Measurements from ENCODE around the gene F5.

The F5 gene

GRCh38 chr1:169624912-169625311, 38.6 kb upstream of the F5 start:
- CTCF ChIA-PET, result no interaction called here
- DNase-seq (ENCODE audit: extremely low spot score), result no peak
- POLR2A ChIA-PET, result no interaction called here
- no peak for TF ChIP-seq FOXK2 (IDR thresholded peaks at IDR 0.05)
- no peak for TF ChIP-seq LEF1 (IDR thresholded peaks at IDR 0.05; ENCODE audit: borderline replicate concordance)
- no peak for TF ChIP-seq CTBP1 (IDR thresholded peaks at IDR 0.05; ENCODE audit: borderline replicate concordance)
- TF ChIP-seq NFRKB (IDR thresholded peaks at IDR 0.05), result no peak
- TF ChIP-seq ARNT (IDR thresholded peaks at IDR 0.05), result no peak
- TF ChIP-seq HDGF (IDR thresholded peaks at IDR 0.05; ENCODE audit: borderline replicate concordance), result no peak
- TF ChIP-seq L3MBTL2 (conservative IDR thresholded peaks at IDR 0.05), result no peak
- TF ChIP-seq SUZ12 (IDR thresholded peaks at IDR 0.05), result no peak
- no peak for TF ChIP-seq ZNF384 (IDR thresholded peaks at IDR 0.05)
- no peak for TF ChIP-seq SP1 (IDR thresholded peaks at IDR 0.05)
- TF ChIP-seq FOXA1 (IDR thresholded peaks at IDR 0.05), result no peak
- no peak for TF ChIP-seq TARDBP (IDR thresholded peaks at IDR 0.05)
- TF ChIP-seq PKNOX1 (IDR thresholded peaks at IDR 0.05), result no peak
- no peak for TF ChIP-seq BHLHE40 (IDR thresholded peaks at IDR 0.05; ENCODE audit: borderline replicate concordance)
- TF ChIP-seq ELF4 (IDR thresholded peaks at IDR 0.05), result no peak
- TF ChIP-seq FOXM1 (IDR thresholded peaks at IDR 0.05; ENCODE audit: borderline replicate concordance), result no peak

GRCh38 chr1:169624122-169624521, 37.8 kb upstream of the F5 start:
- CTCF ChIA-PET, result no interaction called here
- POLR2A ChIA-PET, result no interaction called here
- no peak for DNase-seq (ENCODE audit: extremely low spot score)
- TF ChIP-seq PKNOX1 (IDR thresholded peaks at IDR 0.05) (no peak), ARNT (IDR thresholded peaks at IDR 0.05) (no peak), LEF1 (IDR thresholded peaks at IDR 0.05; ENCODE audit: borderline replicate concordance) (no peak), FOXA1 (IDR thresholded peaks at IDR 0.05) (no peak)

GRCh38 chr1:169623132-169623926, 37.0 kb upstream of the F5 start:
- no peak for DNase-seq (ENCODE audit: extremely low spot score)
- no peak for TF ChIP-seq LEF1 (IDR thresholded peaks at IDR 0.05; ENCODE audit: borderline replicate concordance)
- POLR2A ChIA-PET, result no interaction called here
- CTCF ChIA-PET, result no interaction called here

- POLR2A ChIA-PET, result no interaction called here
- TF ChIP-seq SUZ12 (IDR thresholded peaks at IDR 0.05), result no peak
- no peak for TF ChIP-seq ARNT (IDR thresholded peaks at IDR 0.05)
- TF ChIP-seq HDGF (IDR thresholded peaks at IDR 0.05; ENCODE audit: borderline replicate concordance), result no peak
- TF ChIP-seq NFRKB (IDR thresholded peaks at IDR 0.05), result no peak
- TF ChIP-seq TARDBP (IDR thresholded peaks at IDR 0.05), result no peak
- no peak for TF ChIP-seq FOXK2 (IDR thresholded peaks at IDR 0.05)
- no peak for TF ChIP-seq SP1 (IDR thresholded peaks at IDR 0.05)
- no peak for TF ChIP-seq FOXA1 (IDR thresholded peaks at IDR 0.05)
- no peak for TF ChIP-seq FOXM1 (IDR thresholded peaks at IDR 0.05; ENCODE audit: borderline replicate concordance)
- no peak for TF ChIP-seq ELF4 (IDR thresholded peaks at IDR 0.05)
- TF ChIP-seq PKNOX1 (IDR thresholded peaks at IDR 0.05), result no peak
- TF ChIP-seq L3MBTL2 (conservative IDR thresholded peaks at IDR 0.05), result no peak
- no peak for TF ChIP-seq CTBP1 (IDR thresholded peaks at IDR 0.05; ENCODE audit: borderline replicate concordance)
- no peak for TF ChIP-seq BHLHE40 (IDR thresholded peaks at IDR 0.05; ENCODE audit: borderline replicate concordance)
- TF ChIP-seq LEF1 (IDR thresholded peaks at IDR 0.05; ENCODE audit: borderline replicate concordance), result no peak
- DNase-seq (ENCODE audit: extremely low spot score), result no peak
- CTCF ChIA-PET, result no interaction called here
Observed at GRCh38 chr1:169620565-169620964, 34.3 kb upstream of the F5 start.

- POLR2A ChIA-PET, result no interaction called here
- TF ChIP-seq LEF1 (IDR thresholded peaks at IDR 0.05; ENCODE audit: borderline replicate concordance) (no peak), ELF4 (IDR thresholded peaks at IDR 0.05) (no peak), TARDBP (IDR thresholded peaks at IDR 0.05) (no peak), CTBP1 (IDR thresholded peaks at IDR 0.05; ENCODE audit: borderline replicate concordance) (no peak), L3MBTL2 (conservative IDR thresholded peaks at IDR 0.05) (no peak), FOXK2 (IDR thresholded peaks at IDR 0.05) (no peak), NFRKB (IDR thresholded peaks at IDR 0.05) (no peak), HDGF (IDR thresholded peaks at IDR 0.05; ENCODE audit: borderline replicate concordance) (no peak), FOXM1 (IDR thresholded peaks at IDR 0.05; ENCODE audit: borderline replicate concordance) (no peak), FOXA1 (IDR thresholded peaks at IDR 0.05) (no peak), ARNT (IDR thresholded peaks at IDR 0.05) (no peak), SP1 (IDR thresholded peaks at IDR 0.05) (no peak), PKNOX1 (IDR thresholded peaks at IDR 0.05) (no peak), SUZ12 (IDR thresholded peaks at IDR 0.05) (no peak), BHLHE40 (IDR thresholded peaks at IDR 0.05; ENCODE audit: borderline replicate concordance) (no peak), ZNF384 (IDR thresholded peaks at IDR 0.05) (no peak)
- DNase-seq (ENCODE audit: extremely low spot score), result no peak
- CTCF ChIA-PET, result no interaction called here
Observed at GRCh38 chr1:169618367-169618766, 32.1 kb upstream of the F5 start.

GRCh38 chr1:169615803-169616202, 29.5 kb upstream of the F5 start:
- POLR2A ChIA-PET, result interaction anchor here (1.2 kb wide), 1 partner anchor 179 kb away, joined by 3 read pairs; the partner anchor contains the start of gene METTL18
- DNase-seq (ENCODE audit: extremely low spot score), result no peak
- CTCF ChIA-PET, result interaction anchor here (0.6 kb wide), 1 partner anchor 273 kb away, joined by 3 read pairs; no protein-coding TSS in a partner anchor
- TF ChIP-seq BHLHE40 (IDR thresholded peaks at IDR 0.05; ENCODE audit: borderline replicate concordance) (no peak), FOXA1 (IDR thresholded peaks at IDR 0.05) (no peak), L3MBTL2 (conservative IDR thresholded peaks at IDR 0.05) (no peak), PKNOX1 (IDR thresholded peaks at IDR 0.05) (no peak), TARDBP (IDR thresholded peaks at IDR 0.05) (no peak), NFRKB (IDR thresholded peaks at IDR 0.05) (no peak), ELF4 (IDR thresholded peaks at IDR 0.05) (no peak), SP1 (IDR thresholded peaks at IDR 0.05) (no peak), FOXM1 (IDR thresholded peaks at IDR 0.05; ENCODE audit: borderline replicate concordance) (no peak), LEF1 (IDR thresholded peaks at IDR 0.05; ENCODE audit: borderline replicate concordance) (no peak)
